Cerebellar nuclear complex (tissue), 1 donor: ENCODE measurements around the gene IGFBP6.
A peak's percentile ranks its signal among the peaks of the same experiment; 100 is the strongest.

ENCODE experiments used
- DNase-seq, 2 experiments: peaks; one replicate each; lab custom pipeline; 2025; lab: John Stamatoyannopoulos, UW

The IGFBP6 gene, protein sequence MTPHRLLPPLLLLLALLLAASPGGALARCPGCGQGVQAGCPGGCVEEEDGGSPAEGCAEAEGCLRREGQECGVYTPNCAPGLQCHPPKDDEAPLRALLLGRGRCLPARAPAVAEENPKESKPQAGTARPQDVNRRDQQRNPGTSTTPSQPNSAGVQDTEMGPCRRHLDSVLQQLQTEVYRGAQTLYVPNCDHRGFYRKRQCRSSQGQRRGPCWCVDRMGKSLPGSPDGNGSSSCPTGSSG

DNA sequence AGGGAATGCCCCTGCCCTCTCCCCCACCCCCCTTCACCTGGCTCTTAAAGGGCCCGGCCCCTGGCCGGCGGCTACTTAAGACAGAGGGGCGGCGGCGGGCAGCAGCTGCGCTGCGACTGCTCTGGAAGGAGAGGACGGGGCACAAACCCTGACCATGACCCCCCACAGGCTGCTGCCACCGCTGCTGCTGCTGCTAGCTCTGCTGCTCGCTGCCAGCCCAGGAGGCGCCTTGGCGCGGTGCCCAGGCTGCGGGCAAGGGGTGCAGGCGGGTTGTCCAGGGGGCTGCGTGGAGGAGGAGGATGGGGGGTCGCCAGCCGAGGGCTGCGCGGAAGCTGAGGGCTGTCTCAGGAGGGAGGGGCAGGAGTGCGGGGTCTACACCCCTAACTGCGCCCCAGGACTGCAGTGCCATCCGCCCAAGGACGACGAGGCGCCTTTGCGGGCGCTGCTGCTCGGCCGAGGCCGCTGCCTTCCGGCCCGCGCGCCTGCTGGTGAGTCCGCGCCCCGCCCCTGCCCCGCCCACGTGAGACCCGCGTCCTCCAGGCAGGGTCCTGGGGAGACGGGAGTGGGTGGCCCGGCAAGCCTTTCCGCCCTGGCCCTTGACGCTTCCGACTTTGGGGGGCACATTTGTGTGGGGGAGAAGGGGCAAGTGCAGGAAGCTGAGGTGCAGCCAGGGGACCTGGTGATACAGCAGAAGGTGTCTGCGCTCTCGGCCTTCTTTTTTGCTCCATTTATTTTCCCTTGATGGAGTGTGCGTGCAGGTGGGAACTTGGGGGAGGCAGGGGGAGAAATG lies at the start of gene IGFBP6:
TSS of gene IGFBP6 (plus strand) at position 104 of the 790 bp plus-strand sequence. CDS start at position 155, 51 bp downstream.
- no peak for DNase-seq

DNA sequence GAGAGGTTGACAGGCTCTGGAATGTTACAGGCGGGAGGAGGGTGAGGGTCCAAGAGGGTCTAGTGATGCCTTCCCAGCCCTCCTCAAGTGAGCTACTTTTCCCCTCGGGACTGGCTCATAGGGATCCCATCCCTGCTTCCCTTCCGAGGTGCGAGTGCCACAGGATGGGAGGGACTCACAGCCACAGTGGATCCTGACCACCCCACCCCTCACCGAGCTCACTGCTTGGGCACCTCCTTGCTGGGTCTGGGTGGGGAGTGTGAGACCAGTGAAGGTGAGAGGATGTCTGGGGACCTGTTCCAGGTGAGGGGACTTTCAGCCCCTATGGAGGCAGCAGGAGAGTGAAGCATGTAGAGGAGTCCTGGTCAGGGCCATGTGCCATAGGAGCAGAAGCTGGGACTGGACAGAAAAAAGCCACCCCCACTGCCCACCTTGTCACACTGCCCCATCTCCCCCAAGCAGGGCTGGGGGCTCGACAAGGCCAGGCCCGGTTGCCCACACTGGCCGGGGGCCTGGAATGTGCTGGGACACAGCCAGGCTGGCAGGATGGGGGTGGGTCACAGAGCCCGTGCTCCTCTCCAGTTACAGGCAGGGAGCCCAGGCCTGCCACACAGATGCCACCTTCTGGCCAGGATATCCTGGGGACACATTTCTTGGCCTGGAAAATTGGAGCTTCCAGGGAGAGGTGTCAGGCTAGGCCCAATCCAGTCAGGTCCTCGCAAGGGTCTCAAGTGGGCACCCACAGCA lies 49.3 kb upstream of the IGFBP6 start:
- peak; percentile 49 to 55 for DNase-seq

DNA sequence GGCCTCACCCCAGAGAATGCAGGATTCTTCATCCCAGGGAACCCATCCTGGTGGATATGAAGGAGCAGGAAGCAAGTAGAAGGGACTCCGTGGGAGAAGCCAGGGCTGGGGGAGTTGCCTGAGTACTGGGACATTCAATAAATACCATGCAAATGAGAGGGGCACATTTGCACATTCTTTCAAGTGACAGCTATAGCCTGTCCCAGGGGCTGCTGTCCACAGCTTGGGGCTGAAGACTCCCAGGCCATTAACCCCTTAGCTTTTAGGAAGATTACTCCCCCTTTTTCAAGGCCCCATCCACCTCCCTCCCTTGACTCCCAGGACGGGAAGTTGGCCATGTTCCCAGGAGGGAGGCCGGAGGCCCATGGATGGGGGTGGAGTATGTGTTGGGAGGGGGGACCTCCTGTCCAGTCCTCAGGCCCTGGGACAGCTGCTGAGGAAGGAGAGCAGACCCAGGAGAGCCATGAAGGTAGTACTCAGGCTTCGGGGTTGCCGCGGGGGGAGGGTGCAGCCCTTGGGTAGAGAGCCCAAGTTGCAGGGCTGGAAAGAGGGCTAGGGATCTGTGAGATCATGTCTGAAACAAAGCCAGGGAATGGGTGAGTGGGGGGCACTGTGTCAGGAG lies 48.6 kb upstream of the IGFBP6 start:
- DNase-seq, result no peak

DNA sequence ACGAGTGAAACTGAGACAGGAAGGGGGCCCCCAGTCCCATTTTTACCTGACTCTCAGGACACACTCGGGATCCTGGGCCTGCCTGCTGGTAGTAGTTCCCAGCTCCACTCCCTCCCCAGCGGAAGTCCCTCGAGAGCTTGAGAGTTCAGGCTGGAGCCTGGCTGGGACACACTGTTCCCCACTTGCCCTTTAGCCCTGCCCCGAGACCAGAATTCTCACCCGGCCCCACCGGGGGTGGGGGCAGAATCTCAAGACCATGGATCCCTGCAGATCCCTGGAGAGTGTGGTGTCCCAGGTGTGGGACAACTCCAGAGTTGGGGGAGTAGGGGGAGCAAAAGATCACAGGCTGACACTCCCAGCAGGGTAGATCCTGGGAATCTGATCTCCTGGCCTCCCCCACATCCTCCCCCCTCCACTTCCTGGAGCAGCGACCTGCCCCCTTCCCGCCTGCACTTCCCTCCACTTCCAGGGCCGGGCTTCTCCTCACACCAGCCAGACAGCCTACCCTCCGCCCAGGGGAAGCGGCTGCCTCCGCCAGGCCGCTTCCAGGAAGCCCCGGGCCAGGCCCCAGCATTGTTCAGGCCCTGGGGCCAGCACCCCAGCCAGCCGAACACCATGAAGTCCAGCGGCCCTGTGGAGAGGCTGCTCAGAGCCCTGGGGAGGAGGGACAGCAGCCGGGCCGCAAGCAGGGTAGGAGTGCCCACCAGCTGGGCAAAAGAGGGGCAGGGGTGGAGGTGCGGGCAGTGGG lies 47.7 kb upstream of the IGFBP6 start, which contains the start of gene TNS2:
TSS of gene TNS2 (plus strand) at position 495 of the 748 bp plus-strand sequence. CDS start at position 616, 121 bp downstream.
- no peak for DNase-seq

DNA sequence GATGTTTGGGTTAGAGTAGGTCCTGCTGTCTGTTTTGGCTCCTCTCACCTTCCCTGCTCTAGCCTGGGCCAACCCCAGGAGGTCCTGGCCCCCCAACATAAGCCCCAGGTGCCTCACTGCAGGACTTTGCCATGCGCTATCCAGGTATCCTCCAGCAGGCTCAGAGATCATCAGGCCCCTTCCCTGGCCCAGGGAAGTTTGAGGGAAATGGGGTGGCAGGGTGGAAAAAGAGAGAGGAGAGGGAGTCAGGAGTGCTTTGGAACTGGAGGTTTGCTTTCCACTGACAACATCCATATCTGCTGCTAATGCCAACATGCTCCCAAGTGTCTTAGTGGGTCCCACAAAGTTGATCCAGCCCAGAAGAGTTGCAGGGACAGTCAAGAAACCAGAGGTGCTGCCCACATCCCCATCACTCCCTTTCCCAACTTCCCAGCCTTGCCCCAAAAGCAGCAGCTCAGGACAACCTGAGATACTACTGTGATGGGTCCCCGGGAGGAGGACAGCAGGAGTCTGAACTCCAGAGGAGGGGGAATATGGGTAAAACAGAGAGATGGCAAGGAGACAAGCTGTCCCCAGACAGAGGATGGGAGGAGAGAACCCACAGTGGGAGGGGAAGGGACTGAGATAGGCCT lies 46.9 kb upstream of the IGFBP6 start:
- DNase-seq, result no peak

DNA sequence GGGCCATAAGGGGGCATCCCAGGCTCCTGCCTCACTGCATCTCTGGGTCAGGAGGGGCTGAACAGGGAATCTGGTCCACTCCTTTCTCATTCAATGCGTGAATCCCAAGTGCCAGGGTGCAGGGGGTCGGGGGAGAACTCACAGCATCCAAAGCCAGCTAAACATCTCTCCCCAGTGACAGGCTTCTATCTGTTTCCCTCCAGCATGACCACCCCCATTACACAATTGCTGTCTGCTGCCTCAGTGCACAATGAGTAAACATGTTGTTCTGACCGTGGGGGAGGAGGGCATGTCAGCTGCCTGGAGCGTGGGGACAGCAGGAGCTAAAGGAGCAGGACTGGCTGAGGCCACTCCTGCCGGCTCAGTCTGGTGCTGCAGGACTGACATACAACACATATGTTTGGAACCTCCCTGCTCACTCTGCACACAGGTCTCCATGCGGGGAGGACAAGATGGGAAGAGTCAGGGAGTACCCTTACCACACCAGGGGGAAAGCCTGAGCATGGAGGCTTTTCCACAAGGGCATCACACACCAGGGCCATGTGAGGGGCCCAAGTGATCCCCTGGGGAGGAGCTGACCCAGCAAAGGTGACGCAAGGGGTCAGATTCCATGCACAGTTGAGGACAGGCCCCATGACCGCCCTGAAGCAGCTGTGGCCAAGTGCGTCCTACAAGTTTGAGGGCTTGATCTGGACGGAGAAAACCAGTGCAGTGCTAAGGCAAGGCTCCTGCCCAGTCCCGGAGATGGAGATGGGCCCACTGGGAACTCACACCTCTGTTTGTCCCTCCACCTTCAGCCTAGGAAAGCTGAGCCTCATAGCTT lies 46.2 kb upstream of the IGFBP6 start:
- peak in 1 of 2 experiments; percentile 15 for DNase-seq

DNA sequence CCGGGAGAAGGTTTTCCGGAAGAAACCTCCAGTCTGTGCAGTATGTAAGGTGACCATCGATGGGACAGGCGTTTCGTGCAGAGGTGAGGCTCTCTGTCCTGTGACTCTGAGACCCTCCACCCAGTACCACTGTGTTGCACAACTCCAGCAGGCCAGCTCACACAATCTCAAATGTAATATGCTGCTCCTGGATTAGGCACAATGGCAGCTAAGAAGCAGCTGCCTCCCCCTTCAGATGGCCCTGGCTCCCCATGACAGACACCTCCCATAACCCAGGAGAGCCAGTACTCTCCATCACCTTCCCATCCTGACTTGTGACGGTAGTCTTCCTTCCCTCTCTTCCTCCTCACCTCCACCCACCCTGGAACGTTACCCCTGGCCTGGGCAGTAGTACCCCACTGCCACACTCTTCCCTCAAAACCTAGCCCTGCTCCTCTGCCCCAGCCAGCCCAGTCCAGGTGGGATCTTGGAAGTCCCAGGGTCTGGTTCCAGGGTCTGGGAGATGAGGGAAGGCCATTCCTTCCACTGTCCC lies 45.5 kb upstream of the IGFBP6 start:
- no peak for DNase-seq

DNA sequence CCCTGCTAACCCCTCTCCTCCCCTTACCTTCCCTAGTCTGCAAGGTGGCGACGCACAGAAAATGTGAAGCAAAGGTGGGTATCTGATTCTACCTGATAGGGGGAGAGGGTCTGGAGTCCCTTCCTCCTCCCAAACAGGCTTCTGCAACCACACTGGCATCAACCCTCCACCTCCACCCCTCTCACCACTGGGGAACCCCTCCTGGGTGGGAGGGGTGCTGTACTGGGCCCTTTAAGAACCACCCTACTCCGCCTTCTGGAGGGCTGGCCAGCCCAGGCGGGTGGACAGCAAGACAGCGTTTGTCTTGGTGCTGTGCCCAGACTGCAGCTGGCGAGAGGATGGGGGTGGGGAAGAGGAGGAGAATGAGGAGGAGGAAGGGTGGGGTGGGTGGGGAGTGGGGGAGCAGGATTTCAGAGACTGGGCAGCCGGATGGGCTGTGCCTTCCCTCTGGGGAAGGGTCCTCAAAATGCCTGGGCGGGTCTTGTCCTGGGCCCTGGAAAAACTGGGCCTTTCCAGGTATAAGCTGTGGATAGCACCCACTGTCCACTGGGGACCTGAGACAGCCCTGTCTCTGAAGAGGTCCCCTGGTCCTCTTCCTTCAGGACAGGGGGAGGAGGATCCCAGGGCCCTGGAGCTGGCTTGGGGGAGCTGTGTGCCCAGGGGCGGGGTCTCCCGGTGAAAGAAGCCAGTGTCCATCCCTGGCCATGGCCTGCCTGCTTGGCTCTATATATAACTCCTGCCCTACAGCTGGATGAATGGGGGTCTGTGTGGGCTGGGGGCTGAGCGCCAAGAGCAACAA lies 44.8 kb upstream of the IGFBP6 start:
- DNase-seq, result no peak

DNA sequence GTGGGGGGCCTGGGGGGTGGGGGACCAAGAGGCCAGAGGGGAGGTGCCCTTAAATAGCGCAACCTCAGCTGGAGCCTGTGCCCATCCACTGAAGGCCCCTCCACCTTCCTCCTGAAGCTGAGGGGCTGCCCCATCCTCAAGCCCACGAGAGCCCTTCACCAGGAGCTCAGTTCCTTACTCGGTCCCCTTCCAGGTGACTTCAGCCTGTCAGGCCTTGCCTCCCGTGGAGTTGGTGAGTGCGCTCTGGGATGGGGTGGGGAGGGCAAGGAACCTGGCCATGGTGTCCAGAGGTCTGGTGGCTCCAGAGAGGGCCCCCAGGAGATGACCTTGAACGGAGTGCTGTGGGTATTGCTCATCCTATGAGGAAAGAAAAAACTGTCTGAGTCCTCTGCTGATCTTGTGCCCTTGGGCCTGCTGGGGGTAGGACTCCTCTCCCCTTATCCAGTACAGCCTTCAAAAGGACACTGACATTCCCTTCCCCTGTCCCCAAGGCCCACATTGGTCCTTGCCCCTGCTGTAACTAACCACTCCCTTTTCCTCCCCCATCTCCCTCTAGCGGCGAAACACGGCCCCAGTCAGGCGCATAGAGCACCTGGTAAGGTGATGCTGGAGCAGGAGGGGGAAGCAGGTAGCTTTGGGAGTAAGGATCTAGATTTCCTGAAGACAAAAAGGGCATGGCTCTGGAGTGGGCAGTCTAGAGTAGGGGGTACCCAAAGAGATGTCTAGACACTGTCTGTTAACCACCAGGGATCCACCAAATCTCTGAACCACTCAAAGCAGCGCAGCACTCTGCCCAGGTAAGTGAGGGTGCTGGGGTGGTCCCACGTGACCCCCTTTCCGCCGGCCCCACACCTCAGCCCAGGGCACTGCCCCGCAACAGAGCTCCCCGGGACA lies 44.0 kb upstream of the IGFBP6 start:
- DNase-seq, result no peak

DNA sequence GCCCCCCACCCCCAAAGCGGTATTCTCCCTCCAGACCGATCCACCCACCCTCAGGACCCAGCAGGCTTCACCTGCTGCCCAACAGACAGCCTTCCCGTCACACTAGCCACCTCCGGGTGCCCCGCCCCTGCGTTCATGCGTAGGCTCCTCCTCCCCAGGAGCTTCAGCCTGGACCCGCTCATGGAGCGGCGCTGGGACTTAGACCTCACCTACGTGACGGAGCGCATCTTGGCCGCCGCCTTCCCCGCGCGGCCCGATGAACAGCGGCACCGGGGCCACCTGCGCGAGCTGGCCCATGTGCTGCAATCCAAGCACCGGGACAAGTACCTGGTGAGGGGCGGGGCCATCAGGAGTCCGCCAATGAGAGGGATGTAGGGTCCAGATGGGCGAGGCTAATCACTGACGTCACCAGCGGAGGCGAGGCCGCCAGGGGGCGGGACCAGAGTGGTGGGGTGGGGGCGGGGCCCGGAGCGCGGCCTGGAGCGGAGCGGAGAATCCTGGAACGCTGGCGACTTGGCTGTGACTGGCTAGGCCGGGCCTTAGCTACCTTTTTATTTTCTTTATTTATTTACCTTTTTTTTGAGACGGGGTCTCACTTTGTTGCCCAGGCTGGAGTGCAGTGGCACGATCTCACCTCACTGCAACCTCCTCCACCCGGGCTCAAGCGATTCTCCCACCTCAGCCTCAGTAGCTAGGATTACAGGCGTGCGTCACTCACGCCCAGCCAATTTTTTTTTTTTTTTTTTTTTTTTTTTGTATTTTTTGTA lies 43.2 kb upstream of the IGFBP6 start:
- DNase-seq, result peak; percentile 90 to 93

DNA sequence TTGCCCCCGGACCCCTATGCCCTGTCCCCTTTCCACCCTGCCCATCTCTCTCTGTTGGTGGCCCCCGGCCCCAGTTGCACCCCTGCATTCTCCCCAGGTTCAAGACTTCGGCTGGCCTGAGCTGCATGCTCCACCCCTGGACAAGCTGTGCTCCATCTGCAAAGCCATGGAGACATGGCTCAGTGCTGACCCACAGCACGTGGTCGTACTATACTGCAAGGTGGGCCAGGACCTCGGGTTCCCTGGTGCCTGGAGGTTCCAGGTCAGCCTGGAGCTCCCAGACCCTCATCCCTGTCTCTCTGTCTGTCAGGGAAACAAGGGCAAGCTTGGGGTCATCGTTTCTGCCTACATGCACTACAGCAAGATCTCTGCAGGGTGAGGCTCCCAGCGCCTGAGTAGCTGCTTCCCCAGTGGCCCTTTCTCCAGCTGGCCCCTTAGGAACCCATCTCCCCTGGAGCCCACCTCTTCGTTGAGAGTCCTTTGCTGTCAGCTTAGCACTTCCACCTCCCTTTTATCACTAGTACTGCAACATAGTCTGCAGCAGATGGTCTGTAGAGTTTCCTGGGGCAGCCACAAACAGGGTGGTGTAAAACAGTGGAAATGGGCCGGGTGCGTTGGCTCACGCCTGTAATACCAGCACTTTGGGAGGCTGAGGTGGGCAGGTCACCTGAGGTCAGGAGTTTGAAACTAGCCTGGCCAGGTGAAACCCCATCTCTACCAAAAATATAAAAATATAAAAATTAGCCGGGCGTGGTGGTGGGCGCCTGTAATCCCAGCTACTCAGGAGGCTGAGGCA lies 41.8 kb upstream of the IGFBP6 start:
- DNase-seq, result no peak

DNA sequence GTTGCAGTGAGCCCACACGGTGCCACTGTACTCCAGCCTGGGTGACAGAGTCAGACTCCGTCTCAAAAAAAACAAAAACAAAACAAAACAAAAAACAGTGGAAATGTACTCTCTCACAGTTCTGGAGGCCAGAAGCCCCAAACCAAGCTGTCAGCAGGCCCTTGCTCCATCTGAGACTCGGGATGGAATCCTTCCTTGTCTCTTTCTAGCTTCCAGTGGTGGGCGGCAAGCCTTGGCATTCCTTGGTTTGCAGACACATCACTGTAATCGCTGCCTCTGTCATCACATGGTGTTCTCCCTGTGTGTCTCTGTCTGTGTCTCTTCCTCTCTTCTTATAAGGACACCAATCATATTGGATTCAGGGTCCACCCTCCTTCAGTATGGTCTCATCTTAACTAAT lies 41.2 kb upstream of the IGFBP6 start:
- no peak for DNase-seq

DNA sequence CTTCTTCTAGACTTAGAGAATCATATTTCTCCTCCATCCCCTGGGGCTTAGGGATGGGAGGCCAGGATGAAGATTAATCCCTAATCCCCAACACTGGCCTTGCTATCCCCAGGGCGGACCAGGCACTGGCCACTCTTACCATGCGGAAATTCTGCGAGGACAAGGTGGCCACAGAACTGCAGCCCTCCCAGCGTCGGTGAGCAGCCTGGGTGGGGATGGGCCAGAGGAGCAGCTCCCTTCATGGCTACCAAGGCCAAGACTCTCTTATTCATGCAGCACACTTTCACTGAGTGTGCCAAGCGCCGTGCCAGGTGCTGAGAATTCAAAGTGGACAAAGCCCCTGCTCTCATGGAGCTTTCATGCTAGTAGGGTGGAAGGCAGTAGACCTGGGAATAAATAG lies 40.6 kb upstream of the IGFBP6 start:
- DNase-seq, result no peak

DNA sequence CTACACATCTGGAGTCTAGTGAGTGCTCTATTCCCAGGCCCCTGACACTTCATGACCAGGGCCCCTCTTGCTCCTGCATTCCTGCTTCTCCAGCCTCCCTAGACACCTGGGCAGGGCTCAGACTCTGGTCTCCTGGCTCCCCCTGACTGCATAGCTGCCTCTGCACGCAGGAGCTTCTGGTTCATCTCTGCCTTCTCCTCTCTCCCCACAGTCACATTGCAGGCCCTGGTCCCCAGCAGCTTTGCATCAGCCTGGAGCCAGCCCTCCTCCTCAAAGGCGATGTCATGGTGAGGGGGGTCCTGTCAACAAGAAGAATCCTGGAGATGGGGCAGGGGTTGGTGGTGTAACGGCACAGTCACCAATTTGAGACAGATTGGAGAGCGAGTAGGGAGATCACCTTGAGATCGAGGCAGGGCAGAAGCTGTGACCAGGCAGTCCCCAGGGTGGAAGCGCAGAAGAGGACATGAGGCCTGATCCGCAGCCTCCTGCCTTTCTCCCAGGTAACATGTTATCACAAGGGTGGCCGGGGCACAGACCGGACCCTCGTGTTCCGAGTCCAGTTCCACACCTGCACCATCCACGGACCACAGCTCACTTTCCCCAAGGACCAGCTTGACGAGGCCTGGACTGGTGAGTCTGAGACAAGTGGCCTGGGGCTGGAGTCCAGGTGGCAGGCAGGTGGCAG lies 39.5 kb upstream of the IGFBP6 start:
- DNase-seq, result no peak

DNA sequence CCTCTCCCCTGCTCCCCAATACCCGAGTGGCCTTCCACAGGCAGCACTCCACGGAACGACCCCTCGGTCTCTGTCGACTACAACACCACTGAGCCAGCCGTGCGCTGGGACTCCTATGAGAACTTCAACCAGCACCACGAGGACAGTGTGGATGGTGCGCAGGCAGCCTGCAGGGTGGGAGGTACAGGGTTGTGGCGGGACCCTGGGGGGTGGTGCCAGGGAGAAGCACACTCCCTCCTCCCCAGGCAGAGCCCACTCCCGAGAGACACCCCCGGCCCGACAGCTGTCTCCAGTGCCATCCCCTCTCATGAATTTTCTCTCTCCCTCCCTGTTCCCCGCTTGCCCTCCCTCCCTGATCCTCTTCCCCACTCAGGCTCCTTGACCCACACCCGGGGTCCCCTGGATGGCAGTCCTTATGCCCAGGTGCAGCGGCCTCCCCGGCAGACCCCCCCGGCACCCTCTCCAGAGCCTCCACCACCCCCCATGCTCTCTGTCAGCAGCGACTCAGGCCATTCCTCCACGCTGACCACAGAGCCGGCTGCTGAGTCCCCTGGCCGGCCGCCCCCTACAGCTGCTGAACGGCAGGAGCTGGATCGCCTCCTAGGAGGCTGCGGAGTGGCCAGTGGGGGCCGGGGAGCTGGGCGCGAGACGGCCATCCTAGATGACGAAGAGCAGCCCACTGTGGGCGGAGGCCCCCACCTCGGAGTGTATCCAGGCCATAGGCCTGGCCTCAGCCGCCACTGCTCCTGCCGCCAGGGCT lies 38.6 kb upstream of the IGFBP6 start:
- DNase-seq, result no peak
